Measurements from ENCODE around the gene CELF3. TPM values are rescaled to one million over a fixed set of nuclear protein-coding genes. Genes with fewer than 3 reads are reported as not detected.
"Not testable (repeated sequence)": the region's sequence is repeated elsewhere in the genome, so short reads cannot be mapped to it uniquely, and the experiment has no call there.

CELF3 gene
- total RNA-seq, 1 donor from 2014 or later, result not detected

GRCh38 chr1:151680391-151680790 is 36.2 kb downstream of the CELF3 start:
- no peaks in the 10 kb centered on the region for H3K9me3 ChIP-seq
- H3K27ac ChIP-seq, result no peak overlapping the region
- peaks cover 52% of the 10 kb centered on the region for H3K36me3 ChIP-seq
- H3K4me3 ChIP-seq, result no peak overlapping the region
- intact Hi-C loops (cut with DNase I), result no loop called here
- no peak for ATAC-seq
- no peaks in the 10 kb centered on the region for H3K27me3 ChIP-seq
- peaks cover 7% of the 10 kb centered on the region for H3K4me1 ChIP-seq
- no peak for TF ChIP-seq CTCF (IDR thresholded peaks at IDR 0.05)
- DNase-seq, result no peak

GRCh38 chr1:151673407-151673806 is 43.2 kb downstream of the CELF3 start:
- intact Hi-C loops (cut with DNase I), result no loop called here
- no peak for ATAC-seq

GRCh38 chr1:151670036-151670675 is 46.4 kb downstream of the CELF3 start:
- H3K4me1 ChIP-seq; H3K27ac ChIP-seq; intact Hi-C loops (cut with DNase I); H3K4me3 ChIP-seq; H3K27me3 ChIP-seq; DNase-seq; H3K9me3 ChIP-seq: not testable (repeated sequence)
- peak; percentile 36 for ATAC-seq
- peaks cover 35% of the 10 kb centered on the region for H3K36me3 ChIP-seq

More at GRCh38 chr1:151673407-151673806, 43.2 kb downstream of the CELF3 start:
- no peak for DNase-seq
- Histone ChIP-seq H3K36me3 (peaks cover 53% of the 10 kb centered on the region), H3K4me1 (no peaks in the 10 kb centered on the region), H3K27ac (no peak overlapping the region), H3K27me3 (no peaks in the 10 kb centered on the region), H3K4me3 (no peak overlapping the region), H3K9me3 (no peaks in the 10 kb centered on the region)
- TF ChIP-seq CTCF (IDR thresholded peaks at IDR 0.05), result no peak

- Histone ChIP-seq H3K4me3 (no peak overlapping the region), H3K36me3 (peaks cover 35% of the 10 kb centered on the region), H3K27ac (no peak overlapping the region), H3K9me3 (no peaks in the 10 kb centered on the region), H3K27me3 (no peaks in the 10 kb centered on the region), H3K4me1 (no peaks in the 10 kb centered on the region)
- DNase-seq (no peak), ATAC-seq (no peak)
- intact Hi-C loops (cut with DNase I), result no loop called here
- TF ChIP-seq CTCF (IDR thresholded peaks at IDR 0.05), result no peak
Measured at GRCh38 chr1:151668090-151668489, 48.5 kb downstream of the CELF3 start.

- Histone ChIP-seq H3K27me3 (no peaks in the 10 kb centered on the region), H3K9me3 (no peaks in the 10 kb centered on the region), H3K4me1 (no peaks in the 10 kb centered on the region), H3K27ac (no peak overlapping the region), H3K4me3 (no peak overlapping the region), H3K36me3 (peaks cover 62% of the 10 kb centered on the region)
- ATAC-seq (peak; percentile 58), DNase-seq (no peak)
- intact Hi-C loops (cut with DNase I), result no loop called here
- TF ChIP-seq CTCF (IDR thresholded peaks at IDR 0.05), result no peak
Measured at GRCh38 chr1:151661751-151662150, 54.9 kb downstream of the CELF3 start.

GRCh38 chr1:151655371-151655770 is 61.2 kb downstream of the CELF3 start:
- Histone ChIP-seq H3K27me3 (no peaks in the 10 kb centered on the region), H3K4me1 (peaks cover 25% of the 10 kb centered on the region), H3K36me3 (peaks cover 25% of the 10 kb centered on the region), H3K27ac (peak overlapping the region; percentile 7), H3K4me3 (no peak overlapping the region), H3K9me3 (no peaks in the 10 kb centered on the region)
- intact Hi-C loops (cut with DNase I), result no loop called here
- no peak for DNase-seq
- ATAC-seq, result peak; percentile 53
- TF ChIP-seq CTCF (IDR thresholded peaks at IDR 0.05), result no peak

All from upper lobe of right lung (tissue), 1 donor.